Erythroblast (primary cell): ENCODE data around the gene FBXO11.

Experiments
- GATA1 ChIP-seq: IDR thresholded peaks from 2 replicates; pipeline ENCODE4 v1.6.1; 2011; ENCODE audit warnings: low read depth, mild to moderate bottlenecking, control low read depth, low read length, moderate library complexity
- POLR2A ChIP-seq: IDR thresholded peaks from 2 replicates; pipeline ENCODE4 v1.6.1; 2011; ENCODE audit warnings: mild to moderate bottlenecking, low read length

- TF ChIP-seq POLR2A, result no peak
- TF ChIP-seq GATA1, result no peak
These were observed 68.0 kb downstream of the FBXO11 start for GRCh38 chr2:47838249-47838648.
